ENCODE data around the gene TBC1D22A.

The TBC1D22A gene

GRCh38 chr22:47130883-47131631 is 368.6 kb downstream of the TBC1D22A start:
- TF ChIP-seq ZFP30 (CRISPR knock-in tag; IDR thresholded peaks at IDR 0.05) (no peak), ZC3H10 (CRISPR knock-in tag; IDR thresholded peaks at IDR 0.05) (no peak), CSDC2 (CRISPR knock-in tag; IDR thresholded peaks at IDR 0.05) (no peak), PPARA (CRISPR knock-in tag; IDR thresholded peaks at IDR 0.05; ENCODE audit: borderline replicate concordance) (no peak), ZFP3 (CRISPR knock-in tag; IDR thresholded peaks at IDR 0.05) (no peak), ZNF565 (CRISPR knock-in tag; conservative IDR thresholded peaks at IDR 0.05; ENCODE audit: low read depth) (no peak), TOX (CRISPR knock-in tag; IDR thresholded peaks at IDR 0.05; ENCODE audit: borderline replicate concordance) (no peak)
- ATAC-seq, result no peak

- TF ChIP-seq ISL1 (CRISPR knock-in tag; IDR thresholded peaks at IDR 0.05) (no peak), ZC3H10 (CRISPR knock-in tag; IDR thresholded peaks at IDR 0.05) (no peak), TCF4 (CRISPR knock-in tag; IDR thresholded peaks at IDR 0.05; ENCODE audit: borderline replicate concordance) (no peak), PATZ1 (CRISPR knock-in tag; IDR thresholded peaks at IDR 0.05; ENCODE audit: borderline replicate concordance) (no peak), ZNF70 (CRISPR knock-in tag; IDR thresholded peaks at IDR 0.05) (no peak), ZFP3 (CRISPR knock-in tag; IDR thresholded peaks at IDR 0.05) (no peak), GLIS3 (CRISPR knock-in tag; IDR thresholded peaks at IDR 0.05) (no peak), TOX (CRISPR knock-in tag; IDR thresholded peaks at IDR 0.05; ENCODE audit: borderline replicate concordance) (no peak), CSDC2 (CRISPR knock-in tag; IDR thresholded peaks at IDR 0.05) (no peak), PPARA (CRISPR knock-in tag; IDR thresholded peaks at IDR 0.05; ENCODE audit: borderline replicate concordance) (no peak), OSR1 (CRISPR knock-in tag; IDR thresholded peaks at IDR 0.05) (no peak)
- TF ChIP-seq, protein P1, sequence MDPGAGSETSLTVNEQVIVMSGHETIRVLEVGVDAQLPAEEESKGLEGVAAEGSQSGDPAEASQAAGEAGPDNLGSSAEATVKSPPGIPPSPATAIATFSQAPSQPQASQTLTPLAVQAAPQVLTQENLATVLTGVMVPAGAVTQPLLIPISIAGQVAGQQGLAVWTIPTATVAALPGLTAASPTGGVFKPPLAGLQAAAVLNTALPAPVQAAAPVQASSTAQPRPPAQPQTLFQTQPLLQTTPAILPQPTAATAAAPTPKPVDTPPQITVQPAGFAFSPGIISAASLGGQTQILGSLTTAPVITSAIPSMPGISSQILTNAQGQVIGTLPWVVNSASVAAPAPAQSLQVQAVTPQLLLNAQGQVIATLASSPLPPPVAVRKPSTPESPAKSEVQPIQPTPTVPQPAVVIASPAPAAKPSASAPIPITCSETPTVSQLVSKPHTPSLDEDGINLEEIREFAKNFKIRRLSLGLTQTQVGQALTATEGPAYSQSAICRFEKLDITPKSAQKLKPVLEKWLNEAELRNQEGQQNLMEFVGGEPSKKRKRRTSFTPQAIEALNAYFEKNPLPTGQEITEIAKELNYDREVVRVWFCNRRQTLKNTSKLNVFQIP (CRISPR knock-in tag; IDR thresholded peaks at IDR 0.05; ENCODE audit: borderline replicate concordance, low read depth), result no peak
- TF ChIP-seq, protein P2, sequence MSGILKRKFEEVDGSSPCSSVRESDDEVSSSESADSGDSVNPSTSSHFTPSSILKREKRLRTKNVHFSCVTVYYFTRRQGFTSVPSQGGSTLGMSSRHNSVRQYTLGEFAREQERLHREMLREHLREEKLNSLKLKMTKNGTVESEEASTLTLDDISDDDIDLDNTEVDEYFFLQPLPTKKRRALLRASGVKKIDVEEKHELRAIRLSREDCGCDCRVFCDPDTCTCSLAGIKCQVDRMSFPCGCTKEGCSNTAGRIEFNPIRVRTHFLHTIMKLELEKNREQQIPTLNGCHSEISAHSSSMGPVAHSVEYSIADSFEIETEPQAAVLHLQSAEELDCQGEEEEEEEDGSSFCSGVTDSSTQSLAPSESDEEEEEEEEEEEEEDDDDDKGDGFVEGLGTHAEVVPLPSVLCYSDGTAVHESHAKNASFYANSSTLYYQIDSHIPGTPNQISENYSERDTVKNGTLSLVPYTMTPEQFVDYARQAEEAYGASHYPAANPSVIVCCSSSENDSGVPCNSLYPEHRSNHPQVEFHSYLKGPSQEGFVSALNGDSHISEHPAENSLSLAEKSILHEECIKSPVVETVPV (CRISPR knock-in tag; IDR thresholded peaks at IDR 0.05), result no peak
- TF ChIP-seq, protein P3, sequence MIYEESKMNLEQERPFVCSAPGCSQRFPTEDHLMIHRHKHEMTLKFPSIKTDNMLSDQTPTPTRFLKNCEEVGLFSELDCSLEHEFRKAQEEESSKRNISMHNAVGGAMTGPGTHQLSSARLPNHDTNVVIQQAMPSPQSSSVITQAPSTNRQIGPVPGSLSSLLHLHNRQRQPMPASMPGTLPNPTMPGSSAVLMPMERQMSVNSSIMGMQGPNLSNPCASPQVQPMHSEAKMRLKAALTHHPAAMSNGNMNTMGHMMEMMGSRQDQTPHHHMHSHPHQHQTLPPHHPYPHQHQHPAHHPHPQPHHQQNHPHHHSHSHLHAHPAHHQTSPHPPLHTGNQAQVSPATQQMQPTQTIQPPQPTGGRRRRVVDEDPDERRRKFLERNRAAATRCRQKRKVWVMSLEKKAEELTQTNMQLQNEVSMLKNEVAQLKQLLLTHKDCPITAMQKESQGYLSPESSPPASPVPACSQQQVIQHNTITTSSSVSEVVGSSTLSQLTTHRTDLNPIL (CRISPR knock-in tag; IDR thresholded peaks at IDR 0.05; ENCODE audit: low read depth), result no peak
- TF ChIP-seq, protein P4, sequence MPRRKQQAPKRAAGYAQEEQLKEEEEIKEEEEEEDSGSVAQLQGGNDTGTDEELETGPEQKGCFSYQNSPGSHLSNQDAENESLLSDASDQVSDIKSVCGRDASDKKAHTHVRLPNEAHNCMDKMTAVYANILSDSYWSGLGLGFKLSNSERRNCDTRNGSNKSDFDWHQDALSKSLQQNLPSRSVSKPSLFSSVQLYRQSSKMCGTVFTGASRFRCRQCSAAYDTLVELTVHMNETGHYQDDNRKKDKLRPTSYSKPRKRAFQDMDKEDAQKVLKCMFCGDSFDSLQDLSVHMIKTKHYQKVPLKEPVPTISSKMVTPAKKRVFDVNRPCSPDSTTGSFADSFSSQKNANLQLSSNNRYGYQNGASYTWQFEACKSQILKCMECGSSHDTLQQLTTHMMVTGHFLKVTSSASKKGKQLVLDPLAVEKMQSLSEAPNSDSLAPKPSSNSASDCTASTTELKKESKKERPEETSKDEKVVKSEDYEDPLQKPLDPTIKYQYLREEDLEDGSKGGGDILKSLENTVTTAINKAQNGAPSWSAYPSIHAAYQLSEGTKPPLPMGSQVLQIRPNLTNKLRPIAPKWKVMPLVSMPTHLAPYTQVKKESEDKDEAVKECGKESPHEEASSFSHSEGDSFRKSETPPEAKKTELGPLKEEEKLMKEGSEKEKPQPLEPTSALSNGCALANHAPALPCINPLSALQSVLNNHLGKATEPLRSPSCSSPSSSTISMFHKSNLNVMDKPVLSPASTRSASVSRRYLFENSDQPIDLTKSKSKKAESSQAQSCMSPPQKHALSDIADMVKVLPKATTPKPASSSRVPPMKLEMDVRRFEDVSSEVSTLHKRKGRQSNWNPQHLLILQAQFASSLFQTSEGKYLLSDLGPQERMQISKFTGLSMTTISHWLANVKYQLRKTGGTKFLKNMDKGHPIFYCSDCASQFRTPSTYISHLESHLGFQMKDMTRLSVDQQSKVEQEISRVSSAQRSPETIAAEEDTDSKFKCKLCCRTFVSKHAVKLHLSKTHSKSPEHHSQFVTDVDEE (CRISPR knock-in tag; IDR thresholded peaks at IDR 0.05), result no peak
- ATAC-seq, result no peak
Observed at GRCh38 chr22:47131632-47132427, 369.4 kb downstream of the TBC1D22A start.

- TF ChIP-seq ESRRG (CRISPR knock-in tag; IDR thresholded peaks at IDR 0.05) (no peak), PPARA (CRISPR knock-in tag; IDR thresholded peaks at IDR 0.05; ENCODE audit: borderline replicate concordance) (no peak), ZNF565 (CRISPR knock-in tag; conservative IDR thresholded peaks at IDR 0.05; ENCODE audit: low read depth) (no peak), ZNF70 (CRISPR knock-in tag; IDR thresholded peaks at IDR 0.05) (no peak)
- TF ChIP-seq, protein P1 (CRISPR knock-in tag; IDR thresholded peaks at IDR 0.05; ENCODE audit: borderline replicate concordance, low read depth), result no peak
- TF ChIP-seq, protein P4 (CRISPR knock-in tag; IDR thresholded peaks at IDR 0.05), result no peak
- no peak for ATAC-seq
Observed at GRCh38 chr22:47132428-47132825, 370.0 kb downstream of the TBC1D22A start.
